Caco-2 (cell line): ENCODE measurements around the gene TDRD6. TPM values are rescaled to one million over a fixed set of nuclear protein-coding genes. Genes with fewer than 3 reads are reported as not detected.
"Not testable (repeated sequence)": the region's sequence is repeated elsewhere in the genome, so short reads cannot be mapped to it uniquely, and the experiment has no call there.

Source experiments
- BruUV-seq: library from RNA; stranded (reverse); fragments of 400-500 nt; replicated peaks from 2 replicates; lab custom pipeline; 2021; lab: Mats Ljungman, UMichigan
- CTCF ChIA-PET: fragments of 300-600 bp; sonication (Branson Sonifier 250); formaldehyde crosslinking; loops from one replicate; lab custom pipeline; 2022; ENCODE audit warnings: antibody characterized with exemption; lab: Charles Lee
- POLR2A ChIA-PET: fragments of 300-600 bp; sonication (Branson Sonifier 250); formaldehyde crosslinking; loops from one replicate; lab custom pipeline; 2022; ENCODE audit warnings: antibody characterized with exemption; lab: Charles Lee
- DNase-seq, 2 experiments: peaks; one replicate each; pipeline versions ENCODE4 v3.0.0 to v3.0.0-alpha.2; 2020 to 2022
- H3K27me3 ChIP-seq: replicated peaks from 2 replicates; pipeline ENCODE4 v1.6.0; 2011; ENCODE audit warnings: low read length; ENCODE audit not compliant: control insufficient read depth, insufficient read depth
- H3K36me3 ChIP-seq: 2 replicates; pipeline ENCODE4 v1.5.1; 2011; ENCODE audit warnings: low read length; ENCODE audit not compliant: control insufficient read depth, insufficient read depth
- H3K4me1 ChIP-seq: fragments of 250-450 bp; sonication (Bioruptor Pico); 2 replicates; pipeline ENCODE4 v1.5.1; 2020; ENCODE audit warnings: mild to moderate bottlenecking
- H3K4me3 ChIP-seq: 2 replicates; pipeline ENCODE4 v1.5.1; 2011; ENCODE audit warnings: low read depth, mild to moderate bottlenecking, control low read depth, low read length
- H3K9me3 ChIP-seq: fragments of 250-450 bp; sonication (Bioruptor Pico); 2 replicates; pipeline ENCODE4 v1.5.1; 2020; ENCODE audit warnings: mild to moderate bottlenecking, moderate library complexity
- H3K27ac Mint-ChIP-seq: one replicate; pipeline ENCODE4 v1.8.0; 2022; ENCODE audit warnings: mixed read lengths; ENCODE audit not compliant: unreplicated experiment
- H3K27me3 Mint-ChIP-seq: one replicate; pipeline ENCODE4 v1.8.0; 2022; ENCODE audit warnings: mixed read lengths; ENCODE audit not compliant: insufficient read depth, unreplicated experiment
- H3K36me3 Mint-ChIP-seq: one replicate; pipeline ENCODE4 v1.8.0; 2022; ENCODE audit warnings: mild to moderate bottlenecking, mixed read lengths; ENCODE audit not compliant: insufficient read depth, unreplicated experiment
- H3K4me1 Mint-ChIP-seq: one replicate; pipeline ENCODE4 v1.8.0; 2022; ENCODE audit warnings: low read depth, mixed read lengths; ENCODE audit not compliant: unreplicated experiment
- H3K4me3 Mint-ChIP-seq: one replicate; pipeline ENCODE4 v1.8.0; 2022; ENCODE audit warnings: mild to moderate bottlenecking, moderate library complexity, mixed read lengths; ENCODE audit not compliant: unreplicated experiment
- H3K9me3 Mint-ChIP-seq: one replicate; pipeline ENCODE4 v1.8.0; 2022; ENCODE audit warnings: mixed read lengths; ENCODE audit not compliant: unreplicated experiment
- intact Hi-C: fragments of 100-400 bp; cut with micrococcal nuclease; formaldehyde crosslinking; loops from one replicate; pipeline ENCODE4 v1.10.0; 2022; ENCODE audit not compliant: unreplicated experiment
- total RNA-seq: library from RNA; stranded (reverse); gene quantifications from 2 replicates; pipeline ENCODE4 v1.2.3, GENCODE V29; 2022
- TF ChIP-seq, protein P1 (sequence below), 2 experiments: fragments of 200-600 bp in 1 of 2; IDR thresholded peaks; 1 replicate in 1 of 2; 2 replicates in 1 of 2; pipeline versions ENCODE4 v1.5.1 to v1.8.0; 2011 to 2022; ENCODE audit warnings: antibody characterized with exemption in 1 of 2, control low read depth in 1 of 2, inconsistent platforms in 1 of 2, low read depth in 1 of 2, low read length in 1 of 2, mild to moderate bottlenecking in 1 of 2, moderate library complexity in 1 of 2; ENCODE audit not compliant: insufficient read depth in 1 of 2, severe bottlenecking in 1 of 2, unreplicated experiment in 1 of 2

The TDRD6 gene
- total RNA-seq, 1 experiment from 2014 or later, result not detected

DNA sequence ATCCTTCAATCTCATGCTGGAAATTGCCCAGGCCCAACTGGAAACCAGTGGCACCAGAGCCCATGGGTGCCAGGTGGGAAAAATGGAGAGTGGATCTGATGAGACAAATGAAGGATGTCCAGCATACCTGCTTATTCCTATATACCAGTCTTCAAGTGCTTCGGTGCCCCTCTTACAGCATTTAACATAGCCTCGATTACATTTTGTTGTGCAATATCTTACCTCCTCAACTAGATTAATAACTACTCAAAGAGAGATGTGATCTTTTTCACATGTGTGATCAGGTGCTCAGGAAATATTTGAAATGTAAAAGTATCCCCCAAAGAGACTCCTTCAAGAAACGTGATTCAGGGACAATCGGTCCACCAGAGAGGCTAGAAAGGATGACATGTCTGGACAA lies 54.2 kb downstream of the TDRD6 start:
- intact Hi-C loops, result no loop called here
- BruUV-seq, result no TSS peak

DNA sequence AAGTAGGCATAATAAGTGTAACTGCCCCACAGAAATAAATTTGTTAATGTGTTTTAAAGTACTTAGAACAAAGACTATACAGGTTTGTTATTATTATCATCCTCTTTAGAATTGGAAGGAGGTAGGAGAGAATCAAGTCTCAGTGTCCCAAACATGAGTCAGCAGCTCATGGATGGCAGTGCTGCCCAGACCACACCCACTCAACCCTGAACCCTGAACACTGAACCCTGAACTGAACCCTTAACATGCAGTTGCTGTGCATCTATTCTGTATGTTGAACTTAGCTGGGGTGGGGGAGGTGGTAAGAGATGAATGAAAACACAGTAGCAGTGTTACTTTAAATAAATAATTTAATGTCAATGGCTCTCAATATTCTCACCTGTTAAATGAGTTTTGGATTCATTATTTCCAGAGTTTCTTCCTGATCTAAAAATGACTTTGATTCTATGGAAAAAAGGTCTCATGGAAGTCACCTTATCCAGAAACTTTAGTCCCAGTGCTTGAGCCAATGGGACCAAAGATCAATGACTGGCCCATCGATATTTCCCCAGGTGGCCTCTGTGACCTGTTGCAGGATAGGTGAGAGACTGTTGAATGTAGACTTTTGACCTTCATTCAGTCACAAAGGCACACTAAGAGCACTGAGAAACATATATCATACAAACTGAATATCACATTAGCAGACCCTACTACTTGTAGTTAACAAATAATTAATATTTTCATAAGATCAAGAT lies 55.9 kb downstream of the TDRD6 start:
- no peaks in the 10 kb centered on the region for H3K36me3 ChIP-seq
- H3K4me1 ChIP-seq, result no peaks in the 10 kb centered on the region
- H3K27me3 ChIP-seq, result no peaks in the 10 kb centered on the region
- ChIA-PET CTCF (no interaction called here), POLR2A (no interaction called here)
- Mint-ChIP-seq H3K27ac (no peak overlapping the region), H3K9me3 (peaks cover 10% of the 10 kb centered on the region), H3K27me3 (peaks cover 9% of the 10 kb centered on the region), H3K4me1 (peaks cover 6% of the 10 kb centered on the region), H3K4me3 (no peak overlapping the region), H3K36me3 (no peaks in the 10 kb centered on the region)
- no peaks in the 10 kb centered on the region for H3K9me3 ChIP-seq
- TF ChIP-seq, protein P1, sequence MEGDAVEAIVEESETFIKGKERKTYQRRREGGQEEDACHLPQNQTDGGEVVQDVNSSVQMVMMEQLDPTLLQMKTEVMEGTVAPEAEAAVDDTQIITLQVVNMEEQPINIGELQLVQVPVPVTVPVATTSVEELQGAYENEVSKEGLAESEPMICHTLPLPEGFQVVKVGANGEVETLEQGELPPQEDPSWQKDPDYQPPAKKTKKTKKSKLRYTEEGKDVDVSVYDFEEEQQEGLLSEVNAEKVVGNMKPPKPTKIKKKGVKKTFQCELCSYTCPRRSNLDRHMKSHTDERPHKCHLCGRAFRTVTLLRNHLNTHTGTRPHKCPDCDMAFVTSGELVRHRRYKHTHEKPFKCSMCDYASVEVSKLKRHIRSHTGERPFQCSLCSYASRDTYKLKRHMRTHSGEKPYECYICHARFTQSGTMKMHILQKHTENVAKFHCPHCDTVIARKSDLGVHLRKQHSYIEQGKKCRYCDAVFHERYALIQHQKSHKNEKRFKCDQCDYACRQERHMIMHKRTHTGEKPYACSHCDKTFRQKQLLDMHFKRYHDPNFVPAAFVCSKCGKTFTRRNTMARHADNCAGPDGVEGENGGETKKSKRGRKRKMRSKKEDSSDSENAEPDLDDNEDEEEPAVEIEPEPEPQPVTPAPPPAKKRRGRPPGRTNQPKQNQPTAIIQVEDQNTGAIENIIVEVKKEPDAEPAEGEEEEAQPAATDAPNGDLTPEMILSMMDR (IDR thresholded peaks at IDR 0.05; ENCODE audit: insufficient read depth in 1 of 2, low read depth in 1 of 2, low read length in 1 of 2, severe bottlenecking in 1 of 2, unreplicated experiment in 1 of 2), result no peak
- BruUV-seq, result no TSS peak
- H3K4me3 ChIP-seq, result no peak overlapping the region
- intact Hi-C loops, result no loop called here
- no peak for DNase-seq

More for the DNA sequence above, 54.2 kb downstream of the TDRD6 start:
- no peaks in the 10 kb centered on the region for H3K36me3 ChIP-seq
- no peak overlapping the region for H3K27ac Mint-ChIP-seq
- TF ChIP-seq, protein P1 (IDR thresholded peaks at IDR 0.05; ENCODE audit: insufficient read depth in 1 of 2, low read depth in 1 of 2, low read length in 1 of 2, severe bottlenecking in 1 of 2, unreplicated experiment in 1 of 2), result no peak
- CTCF ChIA-PET, result no interaction called here
- peaks cover 6% of the 10 kb centered on the region for H3K4me1 Mint-ChIP-seq
- H3K4me3 Mint-ChIP-seq, result no peak overlapping the region
- H3K9me3 ChIP-seq, result no peaks in the 10 kb centered on the region
- H3K27me3 ChIP-seq, result no peaks in the 10 kb centered on the region
- no peaks in the 10 kb centered on the region for H3K36me3 Mint-ChIP-seq
- peaks cover 10% of the 10 kb centered on the region for H3K9me3 Mint-ChIP-seq
- H3K4me1 ChIP-seq, result no peaks in the 10 kb centered on the region
- H3K27me3 Mint-ChIP-seq, result peaks cover 16% of the 10 kb centered on the region
- POLR2A ChIA-PET, result no interaction called here
- DNase-seq, result no peak
- no peak overlapping the region for H3K4me3 ChIP-seq

DNA sequence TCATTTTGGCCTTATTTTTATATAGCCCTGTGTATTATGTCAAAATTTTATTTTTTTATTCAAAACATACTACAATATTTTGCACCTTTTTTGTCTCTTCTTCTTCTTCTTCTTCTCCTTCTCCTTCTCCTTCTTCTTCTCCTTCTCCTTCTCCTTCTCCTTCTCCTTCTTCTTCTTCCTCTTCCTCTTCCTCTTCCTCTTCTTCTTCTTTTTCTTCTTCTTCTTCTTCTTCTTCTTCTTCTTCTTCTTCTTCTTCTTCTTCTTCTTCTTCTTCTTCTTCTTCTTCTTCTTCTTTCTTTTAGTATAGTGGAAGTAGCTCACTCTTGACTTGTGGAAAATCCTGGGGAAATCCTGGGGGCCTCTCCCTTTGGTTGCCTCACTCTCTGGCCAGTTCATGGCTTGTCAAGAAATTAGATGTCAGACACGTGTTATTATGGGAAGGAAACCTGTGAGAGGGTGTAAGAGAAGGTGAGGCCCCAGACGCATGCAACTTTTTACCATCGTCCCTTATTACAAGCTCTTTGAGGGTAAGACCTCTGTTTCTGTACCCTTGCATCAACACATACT lies 56.6 kb downstream of the TDRD6 start:
- intact Hi-C loops, POLR2A ChIA-PET, H3K27me3 Mint-ChIP-seq, H3K4me1 Mint-ChIP-seq, H3K27ac Mint-ChIP-seq, CTCF ChIA-PET, H3K9me3 ChIP-seq, H3K4me3 Mint-ChIP-seq, H3K36me3 ChIP-seq, BruUV-seq, H3K27me3 ChIP-seq, H3K4me3 ChIP-seq, DNase-seq, H3K4me1 ChIP-seq, H3K36me3 Mint-ChIP-seq: not testable (repeated sequence)
- peaks cover 10% of the 10 kb centered on the region for H3K9me3 Mint-ChIP-seq
